GM21526 (cell line): Measurements from ENCODE around the gene EP400.

Experiments
- ATAC-seq: cut with Tn5 transposase; IDR thresholded peaks from one replicate; pipeline ENCODE4 v1.9.1; 2021; ENCODE audit warnings: moderate library complexity; ENCODE audit not compliant: unreplicated experiment, low FRiP score

Gene EP400

GRCh38 chr12:132014092-132014914, 64.6 kb downstream of the EP400 start:
- ATAC-seq = no peak

GRCh38 chr12:132014915-132015280, 65.2 kb downstream of the EP400 start:
- ATAC-seq = no peak

GRCh38 chr12:132015686-132016430, 66.1 kb downstream of the EP400 start:
- ATAC-seq = no peak

GRCh38 chr12:132018193-132018916, 68.6 kb downstream of the EP400 start:
- no peak for ATAC-seq

GRCh38 chr12:132019891-132020290, 70.1 kb downstream of the EP400 start:
- ATAC-seq = no peak

- no peak for ATAC-seq
Observed at GRCh38 chr12:132020292-132020691, 70.5 kb downstream of the EP400 start.

GRCh38 chr12:132021031-132021871, 71.5 kb downstream of the EP400 start:
- ATAC-seq = no peak

- ATAC-seq = no peak
Observed at GRCh38 chr12:132021965-132022364, 72.2 kb downstream of the EP400 start.

GRCh38 chr12:132023658-132024057, 73.9 kb downstream of the EP400 start:
- ATAC-seq = no peak

GRCh38 chr12:132024758-132025157, 75.0 kb downstream of the EP400 start:
- no peak for ATAC-seq

- no peak for ATAC-seq
Observed at GRCh38 chr12:132025526-132025925, 75.8 kb downstream of the EP400 start.

GRCh38 chr12:132026061-132026795, 76.5 kb downstream of the EP400 start:
- no peak for ATAC-seq

GRCh38 chr12:132026796-132027500, 77.2 kb downstream of the EP400 start:
- no peak for ATAC-seq

- no peak for ATAC-seq
Observed at GRCh38 chr12:132027636-132028035, 77.9 kb downstream of the EP400 start.

GRCh38 chr12:132028111-132028510, 78.4 kb downstream of the EP400 start:
- no peak for ATAC-seq

- no peak for ATAC-seq
Observed at GRCh38 chr12:132029503-132030300, 80.0 kb downstream of the EP400 start.

GRCh38 chr12:132030367-132031038, 80.8 kb downstream of the EP400 start:
- no peak for ATAC-seq

GRCh38 chr12:132033627-132034026, 83.9 kb downstream of the EP400 start:
- ATAC-seq = no peak
